OCI-LY3 (cell line): ENCODE results near the gene GUCY1B1.

Experiments
- H2AFZ ChIP-seq: fragments of 200-600, 300-600 bp; shearing (Covaris generic); 2 replicates; pipeline ENCODE4 v1.6.0; 2014; ENCODE audit warnings: antibody characterized with exemption, low read depth, low read length
- H3K27ac ChIP-seq: fragments of 200-600, 300-600 bp; sonication (generic); 2 replicates; pipeline ENCODE4 v1.5.1; 2014; ENCODE audit warnings: mild to moderate bottlenecking, low read length, moderate library complexity, mixed read lengths
- H3K27me3 ChIP-seq: fragments of 200-600, 300-600 bp; sonication (generic); 2 replicates; pipeline ENCODE4 v1.6.1; 2014; ENCODE audit warnings: low read depth, low read length, mixed read lengths
- H3K36me3 ChIP-seq: fragments of 200-600, 300-600 bp; sonication (generic); replicated peaks from 2 replicates; pipeline ENCODE3; 2014; ENCODE audit warnings: low read depth, low read length, mixed read lengths
- H3K4me1 ChIP-seq: fragments of 300-600, 200-600 bp; sonication (generic); 2 replicates; pipeline ENCODE4 v1.6.1; 2014; ENCODE audit warnings: low read length, mixed read lengths
- H3K4me2 ChIP-seq: fragments of 200-600, 300-600 bp; sonication (generic); 2 replicates; pipeline ENCODE4 v1.6.1; 2014; ENCODE audit warnings: low read length, mixed read lengths
- H3K4me3 ChIP-seq: fragments of 300-600, 200-600 bp; sonication (generic); 2 replicates; pipeline ENCODE4 v1.5.1; 2014; ENCODE audit warnings: antibody characterized with exemption, mild to moderate bottlenecking, low read length, moderate library complexity
- H3K79me2 ChIP-seq: fragments of 300-600, 200-600 bp; shearing (Covaris generic); 2 replicates; pipeline ENCODE4 v1.6.1; 2014; ENCODE audit warnings: mild to moderate bottlenecking, low read length, mixed read lengths
- H3K9ac ChIP-seq: fragments of 300-600, 200-600 bp; shearing (Covaris generic); 2 replicates; pipeline ENCODE4 v1.6.0; 2014; ENCODE audit warnings: mild to moderate bottlenecking, low read length, moderate library complexity
- H3K9me3 ChIP-seq: fragments of 200-600, 300-600 bp; shearing (Covaris generic); 2 replicates; pipeline ENCODE4 v1.6.1; 2014; ENCODE audit warnings: low read length, mixed read lengths; ENCODE audit not compliant: insufficient read depth
- H4K20me1 ChIP-seq: fragments of 200-600, 300-600 bp; sonication (generic); 2 replicates; pipeline ENCODE4 v1.6.1; 2016; ENCODE audit warnings: low read length, mixed read lengths; ENCODE audit not compliant: insufficient read depth
- EZH2phosphoT487 ChIP-seq: fragments of 200-600 bp; shearing (Covaris generic); IDR thresholded peaks from 2 replicates; pipeline ENCODE4 v1.6.1; 2018; ENCODE audit warnings: antibody characterized with exemption, mixed run types, low read depth
- TF ChIP-seq, protein P1 (sequence below): fragments of 200-600, 300-600 bp; sonication (generic); IDR thresholded peaks from 2 replicates; pipeline ENCODE4 v1.5.1; 2014; ENCODE audit warnings: antibody characterized with exemption, low read length, low read depth

Gene GUCY1B1

GRCh38 chr4:155749041-155749440 is 9.8 kb upstream of the GUCY1B1 start:
- Histone ChIP-seq H3K4me3 (no peak overlapping the region), H3K79me2 (no peaks in the 10 kb centered on the region), H2AFZ (no peak overlapping the region), H3K27ac (no peak overlapping the region), H3K27me3 (no peaks in the 10 kb centered on the region), H3K9ac (no peak overlapping the region), H3K4me2 (no peak overlapping the region), H3K9me3 (no peaks in the 10 kb centered on the region; the same call in 1 of the 2 replicates), H4K20me1 (no peaks in the 10 kb centered on the region), H3K4me1 (no peaks in the 10 kb centered on the region), H3K36me3 (no peaks in the 10 kb centered on the region)
- TF ChIP-seq, protein P1, sequence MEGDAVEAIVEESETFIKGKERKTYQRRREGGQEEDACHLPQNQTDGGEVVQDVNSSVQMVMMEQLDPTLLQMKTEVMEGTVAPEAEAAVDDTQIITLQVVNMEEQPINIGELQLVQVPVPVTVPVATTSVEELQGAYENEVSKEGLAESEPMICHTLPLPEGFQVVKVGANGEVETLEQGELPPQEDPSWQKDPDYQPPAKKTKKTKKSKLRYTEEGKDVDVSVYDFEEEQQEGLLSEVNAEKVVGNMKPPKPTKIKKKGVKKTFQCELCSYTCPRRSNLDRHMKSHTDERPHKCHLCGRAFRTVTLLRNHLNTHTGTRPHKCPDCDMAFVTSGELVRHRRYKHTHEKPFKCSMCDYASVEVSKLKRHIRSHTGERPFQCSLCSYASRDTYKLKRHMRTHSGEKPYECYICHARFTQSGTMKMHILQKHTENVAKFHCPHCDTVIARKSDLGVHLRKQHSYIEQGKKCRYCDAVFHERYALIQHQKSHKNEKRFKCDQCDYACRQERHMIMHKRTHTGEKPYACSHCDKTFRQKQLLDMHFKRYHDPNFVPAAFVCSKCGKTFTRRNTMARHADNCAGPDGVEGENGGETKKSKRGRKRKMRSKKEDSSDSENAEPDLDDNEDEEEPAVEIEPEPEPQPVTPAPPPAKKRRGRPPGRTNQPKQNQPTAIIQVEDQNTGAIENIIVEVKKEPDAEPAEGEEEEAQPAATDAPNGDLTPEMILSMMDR = no peak
- TF ChIP-seq EZH2phosphoT487 = no peak

DNA sequence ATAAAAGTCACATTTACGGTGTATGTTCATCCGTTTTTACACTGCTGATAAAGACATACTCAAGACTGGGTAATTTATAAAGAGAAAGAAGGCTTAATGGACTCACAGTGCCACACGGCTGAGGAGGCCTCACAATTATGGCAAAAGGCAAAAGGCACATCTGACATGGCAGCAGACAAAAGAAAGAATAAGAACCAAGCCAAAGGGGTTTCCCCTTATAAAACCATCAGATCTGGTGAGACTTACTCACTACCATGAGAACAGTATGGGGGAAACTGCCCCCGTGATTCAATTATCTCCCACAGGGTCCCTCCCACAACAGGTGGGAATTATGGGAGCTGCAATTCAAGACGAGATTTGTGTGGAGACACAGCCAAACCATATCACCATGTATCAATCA is 7.3 kb upstream of the GUCY1B1 start:
- H3K79me2 ChIP-seq = no peaks in the 10 kb centered on the region
- no peak overlapping the region for H3K4me2 ChIP-seq
- no peaks in the 10 kb centered on the region for H3K4me1 ChIP-seq
- H3K9ac ChIP-seq = no peak overlapping the region
- no peak overlapping the region for H3K4me3 ChIP-seq
- no peaks in the 10 kb centered on the region for H3K9me3 ChIP-seq
- H3K27me3 ChIP-seq = no peaks in the 10 kb centered on the region
- H3K27ac ChIP-seq = no peak overlapping the region
- H2AFZ ChIP-seq = no peak overlapping the region
- TF ChIP-seq, protein P1 = no peak
- TF ChIP-seq EZH2phosphoT487 = no peak
- H4K20me1 ChIP-seq = no peaks in the 10 kb centered on the region
- no peaks in the 10 kb centered on the region for H3K36me3 ChIP-seq

DNA sequence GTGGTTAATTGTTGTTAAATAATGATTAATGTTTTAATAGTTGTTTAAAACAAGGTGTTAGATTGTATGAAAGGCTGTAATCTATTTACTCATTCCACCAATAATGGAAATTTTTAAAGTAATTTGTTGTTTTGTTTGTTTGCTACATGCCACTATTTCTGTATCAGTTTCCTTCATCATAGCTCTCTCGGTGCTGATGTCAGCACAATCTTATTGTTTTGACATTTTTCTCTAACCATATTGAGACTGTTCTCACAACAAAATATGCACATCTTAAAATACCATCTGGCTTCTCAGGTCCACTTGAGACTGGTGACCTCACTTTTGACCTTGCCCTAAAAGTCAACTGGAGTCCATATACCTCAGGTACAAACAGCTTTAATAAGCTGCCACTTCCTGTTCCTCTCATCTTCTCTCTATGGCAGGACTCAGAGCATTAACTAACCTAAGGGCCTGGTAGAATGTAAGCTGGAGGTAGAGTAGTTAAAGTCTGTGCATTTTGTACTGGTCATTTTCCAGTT is 1.0 kb upstream of the GUCY1B1 start:
- Histone ChIP-seq H3K4me1 (no peaks in the 10 kb centered on the region), H3K27me3 (no peaks in the 10 kb centered on the region), H3K4me3 (no peak overlapping the region), H3K36me3 (no peaks in the 10 kb centered on the region), H3K9me3 (no peaks in the 10 kb centered on the region), H4K20me1 (no peaks in the 10 kb centered on the region), H2AFZ (no peak overlapping the region), H3K27ac (no peak overlapping the region), H3K79me2 (no peaks in the 10 kb centered on the region), H3K9ac (no peak overlapping the region), H3K4me2 (no peak overlapping the region)
- TF ChIP-seq EZH2phosphoT487 = no peak
- TF ChIP-seq, protein P1 = no peak

DNA sequence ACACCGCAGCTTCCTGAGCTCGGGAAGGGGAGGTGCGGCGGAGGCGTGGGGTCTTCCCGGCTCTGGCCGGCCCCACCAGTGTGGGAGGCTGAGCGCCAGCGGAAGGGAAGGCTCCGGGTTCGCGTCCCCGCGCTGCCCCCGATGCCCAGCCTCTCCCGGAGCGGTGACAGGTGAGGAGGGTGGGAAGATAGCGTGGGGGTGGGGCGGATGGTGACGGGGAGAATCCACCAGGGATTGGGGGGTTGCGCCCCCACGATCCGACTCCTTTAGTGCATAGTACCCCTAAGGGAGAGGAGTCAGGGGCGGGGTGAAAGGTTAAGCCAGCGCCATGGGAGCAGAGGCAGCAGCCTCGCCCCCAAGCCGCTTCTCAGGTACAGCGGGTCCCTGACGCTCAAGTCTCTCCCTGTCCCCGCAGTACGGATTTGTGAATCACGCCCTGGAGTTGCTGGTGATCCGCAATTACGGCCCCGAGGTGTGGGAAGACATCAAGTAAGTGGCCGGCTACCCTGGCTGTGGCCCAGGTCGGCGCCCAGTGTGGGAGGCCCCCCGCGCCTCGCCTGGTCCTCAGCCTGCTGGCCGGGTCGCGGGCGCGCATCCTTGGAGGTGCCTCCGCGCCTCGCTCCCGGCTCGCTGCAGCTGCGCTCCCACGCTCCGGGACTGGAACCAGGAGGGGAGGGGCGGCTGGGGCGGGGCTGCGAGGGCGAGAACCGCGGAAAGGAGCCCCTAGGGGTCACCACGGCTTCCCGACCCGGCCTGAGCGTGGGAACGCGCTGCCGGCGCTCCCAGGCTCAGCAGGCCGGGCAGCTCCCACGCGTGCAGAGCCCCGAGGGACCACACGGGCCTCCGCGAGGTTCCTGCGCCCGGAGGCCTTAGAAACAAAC is 791 bp downstream of the GUCY1B1 start:
- H3K36me3 ChIP-seq = no peaks in the 10 kb centered on the region
- no peaks in the 10 kb centered on the region for H3K27me3 ChIP-seq
- H3K4me3 ChIP-seq = no peak overlapping the region
- H3K4me1 ChIP-seq = no peaks in the 10 kb centered on the region
- H2AFZ ChIP-seq = no peak overlapping the region
- no peaks in the 10 kb centered on the region for H3K9me3 ChIP-seq
- no peak overlapping the region for H3K4me2 ChIP-seq
- no peaks in the 10 kb centered on the region for H4K20me1 ChIP-seq
- no peaks in the 10 kb centered on the region for H3K79me2 ChIP-seq
- TF ChIP-seq EZH2phosphoT487 = no peak
- TF ChIP-seq, protein P1 = no peak
- no peak overlapping the region for H3K9ac ChIP-seq
- no peak overlapping the region for H3K27ac ChIP-seq
